Fibroblast of the aortic adventitia (primary cell): ENCODE measurements around the gene EVX2. TPM values are rescaled to one million over a fixed set of nuclear protein-coding genes. Genes with fewer than 3 reads are reported as not detected.

Experiments used
- DNase-seq: peaks from one replicate; pipeline ENCODE4 v3.0.0-alpha.2; 2010; ENCODE audit warnings: low read depth
- H3K4me3 ChIP-seq: 2 replicates; pipeline ENCODE4 v1.5.1; 2011; ENCODE audit warnings: low read depth, mild to moderate bottlenecking, control low read depth, low read length, moderate library complexity
- total RNA-seq: library from RNA; depleted of rRNA; stranded (reverse); fragments of >200 nt; gene quantifications from 2 replicates; pipeline ENCODE4 v1.2.3, GENCODE V29; 2012; ENCODE audit warnings: low replicate concordance
- TF ChIP-seq, protein P1 (sequence below): IDR thresholded peaks from 2 replicates; pipeline ENCODE4 v1.5.1; 2011; ENCODE audit warnings: mild to moderate bottlenecking, low read length, control low read depth, inconsistent platforms; ENCODE audit not compliant: insufficient read depth

The EVX2 gene
- total RNA-seq, 1 donor: not detected

DNA sequence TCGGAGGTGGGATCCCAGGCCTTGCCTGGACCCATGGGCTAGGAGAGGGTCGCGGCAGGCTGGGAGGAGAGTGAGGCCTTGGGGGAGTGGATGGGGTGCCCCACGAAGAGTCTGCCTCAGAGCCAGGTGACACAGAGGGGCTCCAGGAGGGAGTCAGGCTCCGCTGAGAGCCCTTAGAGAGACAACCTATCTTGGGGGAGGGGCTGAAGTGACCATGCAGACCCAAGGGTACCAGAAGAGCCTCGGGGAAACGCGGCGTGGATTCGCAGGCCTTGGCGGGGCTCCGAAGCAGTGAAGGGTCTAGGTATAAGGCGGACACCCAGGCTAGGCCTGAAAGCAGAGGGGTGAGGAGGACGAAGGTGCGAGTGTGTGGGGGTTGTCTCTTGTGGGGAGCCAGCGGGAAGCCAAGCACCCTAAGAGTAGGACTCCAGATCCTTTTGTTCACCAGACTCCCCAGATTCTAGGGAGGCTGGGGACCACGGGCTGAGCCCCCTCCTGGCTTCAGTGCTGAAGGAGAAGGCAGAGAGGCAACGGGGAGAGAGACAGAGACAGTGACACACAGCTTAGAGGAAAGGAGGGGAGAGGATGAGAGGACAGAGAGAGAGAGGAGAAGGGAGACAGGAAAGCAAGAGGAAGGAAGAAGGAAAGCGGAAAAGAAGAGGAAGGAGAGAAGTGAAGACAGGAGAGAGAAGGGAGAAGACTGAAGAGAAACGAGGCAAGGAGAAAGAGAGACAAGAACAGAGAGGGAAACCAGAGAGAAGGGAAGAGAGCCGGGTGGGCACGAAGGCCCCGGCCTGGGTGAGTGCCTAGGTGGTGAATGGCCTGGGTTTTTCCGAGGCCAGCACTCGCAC, 22.2 kb upstream of the EVX2 start:
- TF ChIP-seq, protein P1, sequence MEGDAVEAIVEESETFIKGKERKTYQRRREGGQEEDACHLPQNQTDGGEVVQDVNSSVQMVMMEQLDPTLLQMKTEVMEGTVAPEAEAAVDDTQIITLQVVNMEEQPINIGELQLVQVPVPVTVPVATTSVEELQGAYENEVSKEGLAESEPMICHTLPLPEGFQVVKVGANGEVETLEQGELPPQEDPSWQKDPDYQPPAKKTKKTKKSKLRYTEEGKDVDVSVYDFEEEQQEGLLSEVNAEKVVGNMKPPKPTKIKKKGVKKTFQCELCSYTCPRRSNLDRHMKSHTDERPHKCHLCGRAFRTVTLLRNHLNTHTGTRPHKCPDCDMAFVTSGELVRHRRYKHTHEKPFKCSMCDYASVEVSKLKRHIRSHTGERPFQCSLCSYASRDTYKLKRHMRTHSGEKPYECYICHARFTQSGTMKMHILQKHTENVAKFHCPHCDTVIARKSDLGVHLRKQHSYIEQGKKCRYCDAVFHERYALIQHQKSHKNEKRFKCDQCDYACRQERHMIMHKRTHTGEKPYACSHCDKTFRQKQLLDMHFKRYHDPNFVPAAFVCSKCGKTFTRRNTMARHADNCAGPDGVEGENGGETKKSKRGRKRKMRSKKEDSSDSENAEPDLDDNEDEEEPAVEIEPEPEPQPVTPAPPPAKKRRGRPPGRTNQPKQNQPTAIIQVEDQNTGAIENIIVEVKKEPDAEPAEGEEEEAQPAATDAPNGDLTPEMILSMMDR: no peak
- no peak for DNase-seq
- H3K4me3 ChIP-seq: no peak overlapping the region

DNA sequence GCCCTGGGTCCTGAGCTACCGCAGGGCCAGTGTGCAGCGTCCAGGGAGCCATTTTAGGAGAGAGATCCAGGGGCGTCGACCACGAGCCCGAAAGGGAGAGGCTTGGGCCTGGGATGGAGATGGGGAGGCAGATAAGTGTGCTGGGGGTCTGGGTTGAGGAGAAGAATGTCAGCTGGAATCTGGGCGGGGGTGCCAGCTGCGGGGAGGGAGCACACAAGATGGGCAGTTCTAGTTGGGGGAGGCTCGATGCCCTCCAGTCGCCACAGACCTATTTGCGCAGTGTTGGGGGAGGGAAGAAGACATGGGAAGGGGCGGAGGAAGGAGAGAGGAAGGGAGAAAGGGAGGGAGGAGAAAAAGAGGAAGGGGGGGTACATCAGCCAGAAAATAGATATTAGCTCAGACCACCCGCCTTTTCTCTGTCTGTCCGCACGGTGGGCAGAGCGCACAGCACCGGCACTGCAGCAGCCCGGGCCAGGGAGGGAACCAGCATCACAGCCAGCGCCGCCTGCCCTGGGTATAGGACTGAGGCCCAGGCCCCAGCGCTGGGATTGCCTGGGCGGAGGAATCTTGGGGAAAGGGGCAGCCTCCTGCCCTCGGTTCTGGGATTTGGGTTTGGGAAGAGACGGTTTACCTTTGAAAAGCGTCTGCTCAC, 21.4 kb upstream of the EVX2 start:
- TF ChIP-seq, protein P1: no peak
- H3K4me3 ChIP-seq: no peak overlapping the region
- DNase-seq: no peak

DNA sequence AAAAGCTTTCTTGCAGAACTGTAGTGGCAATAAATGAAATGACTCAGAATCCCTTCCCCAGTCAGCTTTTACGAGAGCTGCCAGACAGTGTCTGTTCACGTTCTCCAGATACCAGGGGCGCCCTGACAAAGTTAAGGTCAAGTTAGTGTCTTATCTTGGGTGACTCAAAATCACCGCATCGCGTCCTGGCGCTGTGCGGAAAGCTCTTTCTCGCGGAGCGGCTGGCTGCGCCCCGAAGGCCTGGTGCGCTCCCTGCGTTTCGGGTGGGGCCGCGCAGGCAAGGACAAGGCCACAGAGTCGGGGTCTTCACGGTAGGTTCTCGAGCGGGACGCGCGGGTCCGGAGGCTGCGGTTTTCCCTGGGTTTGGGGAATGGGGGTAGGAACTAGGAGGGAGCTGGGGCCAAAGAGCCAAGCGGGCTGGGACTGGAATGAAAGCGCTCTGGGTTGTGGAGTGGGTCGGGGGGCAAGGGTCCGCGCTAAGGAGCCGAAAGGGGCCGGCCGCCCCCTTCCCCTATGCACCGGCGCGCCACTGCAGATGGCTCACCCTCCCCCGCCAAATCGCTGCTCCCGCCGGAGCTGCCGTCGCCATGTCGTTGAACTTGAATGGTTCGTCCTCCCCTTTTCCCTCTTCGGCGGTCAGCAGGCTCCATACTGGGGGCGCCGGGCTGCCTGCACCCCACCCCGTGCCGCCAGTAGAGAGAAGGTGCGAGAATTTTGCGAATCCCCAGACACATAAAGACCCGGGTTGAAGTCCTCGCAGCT, 20.7 kb upstream of the EVX2 start:
- no peak for DNase-seq
- TF ChIP-seq, protein P1: peak; percentile 1
- H3K4me3 ChIP-seq: no peak overlapping the region

DNA sequence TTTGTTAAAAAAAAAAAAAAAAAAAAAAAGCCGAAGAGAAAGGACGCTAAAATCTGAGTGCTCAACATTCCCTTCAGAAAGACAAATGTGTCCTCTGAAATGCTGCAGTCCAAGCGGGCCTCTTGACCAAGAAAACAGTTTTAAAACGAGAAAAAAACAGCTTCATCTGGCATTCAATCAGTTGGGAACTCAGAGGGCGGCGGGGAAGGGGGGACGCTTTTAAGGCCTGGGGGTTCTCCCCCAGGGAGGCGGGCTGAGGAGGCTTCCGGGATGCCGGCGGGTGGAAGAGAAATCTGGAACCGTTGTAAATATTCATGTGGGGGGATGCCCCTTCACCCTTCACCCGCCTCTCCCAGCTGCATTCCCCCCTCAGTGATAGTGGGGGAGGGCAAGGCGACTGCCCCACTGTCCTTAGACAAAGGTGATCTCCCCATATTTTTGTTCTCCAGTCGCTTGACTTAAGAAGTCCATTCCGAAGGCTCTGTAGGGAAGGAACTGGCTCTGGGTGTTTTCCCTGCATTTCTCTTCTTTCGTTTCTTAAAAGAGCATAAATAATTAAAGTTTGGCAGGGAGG, 20.1 kb upstream of the EVX2 start:
- TF ChIP-seq, protein P1: no peak
- no peak for DNase-seq
- H3K4me3 ChIP-seq: no peak overlapping the region

DNA sequence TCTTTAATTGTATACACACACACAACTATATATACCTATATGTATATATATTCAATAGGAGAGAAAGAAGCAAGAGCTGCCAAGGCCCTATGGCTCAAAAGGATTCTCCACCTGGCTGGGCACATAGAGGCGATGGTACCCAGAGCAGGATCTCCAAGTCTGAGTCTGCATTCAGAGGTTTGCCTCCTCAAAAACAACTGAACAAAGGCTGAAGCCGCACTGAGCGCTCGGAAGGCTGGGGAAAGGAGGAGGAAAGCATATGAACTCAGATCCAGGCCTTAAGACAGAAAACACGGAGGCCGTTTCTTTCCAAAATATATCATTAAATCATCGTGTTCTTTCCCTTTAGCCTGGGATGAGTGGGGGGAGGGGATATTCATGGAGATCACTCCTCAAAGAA, 19.4 kb upstream of the EVX2 start:
- H3K4me3 ChIP-seq: no peak overlapping the region
- TF ChIP-seq, protein P1: no peak
- DNase-seq: no peak

DNA sequence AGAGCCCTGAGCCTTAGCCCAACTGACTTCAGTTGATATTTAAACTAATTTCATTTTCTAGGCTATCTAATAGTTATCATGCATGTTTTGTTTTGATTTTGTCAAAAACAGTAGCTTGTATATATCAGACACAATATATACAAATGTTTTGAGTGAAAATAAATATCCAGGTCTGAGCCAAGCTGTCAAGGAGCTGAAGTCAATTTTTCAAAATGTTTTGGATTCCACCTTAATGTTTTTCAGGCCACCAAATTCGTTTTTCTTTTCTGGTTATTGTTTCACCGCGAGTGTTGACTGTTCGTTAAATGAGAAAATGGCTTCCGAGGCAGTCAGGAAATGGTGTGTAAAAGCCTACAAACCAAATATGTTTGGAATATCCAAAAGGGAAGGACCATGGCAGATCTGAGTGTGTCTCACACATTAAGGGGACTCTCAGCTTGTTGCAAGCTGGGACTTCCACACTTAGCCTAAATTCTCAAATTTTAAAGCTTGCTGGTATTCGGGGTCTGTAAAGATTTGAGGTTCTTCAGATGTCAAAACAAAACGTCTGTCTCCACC, 18.6 kb upstream of the EVX2 start:
- no peak overlapping the region for H3K4me3 ChIP-seq
- DNase-seq: no peak
- TF ChIP-seq, protein P1: no peak
